GM18508 (cell line): ENCODE data around the gene RHOT1.

Experiments used
- ATAC-seq: cut with Tn5 transposase; IDR thresholded peaks from one replicate; pipeline ENCODE4 v1.9.1; 2021; ENCODE audit warnings: moderate number of reproducible peaks; ENCODE audit not compliant: insufficient read depth, unreplicated experiment

Gene RHOT1

DNA sequence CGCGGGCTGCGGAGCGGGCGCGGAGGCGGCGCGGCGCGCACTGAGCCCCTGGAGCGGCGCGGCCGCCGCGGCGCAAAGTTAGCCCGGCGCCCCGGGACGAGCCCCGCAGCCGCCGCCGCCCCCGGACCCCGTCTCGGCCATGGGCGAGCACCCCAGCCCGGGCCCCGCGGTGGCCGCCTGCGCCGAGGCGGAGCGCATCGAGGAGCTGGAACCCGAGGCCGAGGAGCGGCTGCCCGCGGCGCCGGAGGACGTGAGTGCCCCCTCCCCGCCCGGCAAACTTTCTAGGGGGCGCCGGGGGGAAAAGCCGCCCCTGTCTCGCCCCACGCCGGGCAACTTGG, 123.7 kb downstream of the RHOT1 start:
- no peak for ATAC-seq

DNA sequence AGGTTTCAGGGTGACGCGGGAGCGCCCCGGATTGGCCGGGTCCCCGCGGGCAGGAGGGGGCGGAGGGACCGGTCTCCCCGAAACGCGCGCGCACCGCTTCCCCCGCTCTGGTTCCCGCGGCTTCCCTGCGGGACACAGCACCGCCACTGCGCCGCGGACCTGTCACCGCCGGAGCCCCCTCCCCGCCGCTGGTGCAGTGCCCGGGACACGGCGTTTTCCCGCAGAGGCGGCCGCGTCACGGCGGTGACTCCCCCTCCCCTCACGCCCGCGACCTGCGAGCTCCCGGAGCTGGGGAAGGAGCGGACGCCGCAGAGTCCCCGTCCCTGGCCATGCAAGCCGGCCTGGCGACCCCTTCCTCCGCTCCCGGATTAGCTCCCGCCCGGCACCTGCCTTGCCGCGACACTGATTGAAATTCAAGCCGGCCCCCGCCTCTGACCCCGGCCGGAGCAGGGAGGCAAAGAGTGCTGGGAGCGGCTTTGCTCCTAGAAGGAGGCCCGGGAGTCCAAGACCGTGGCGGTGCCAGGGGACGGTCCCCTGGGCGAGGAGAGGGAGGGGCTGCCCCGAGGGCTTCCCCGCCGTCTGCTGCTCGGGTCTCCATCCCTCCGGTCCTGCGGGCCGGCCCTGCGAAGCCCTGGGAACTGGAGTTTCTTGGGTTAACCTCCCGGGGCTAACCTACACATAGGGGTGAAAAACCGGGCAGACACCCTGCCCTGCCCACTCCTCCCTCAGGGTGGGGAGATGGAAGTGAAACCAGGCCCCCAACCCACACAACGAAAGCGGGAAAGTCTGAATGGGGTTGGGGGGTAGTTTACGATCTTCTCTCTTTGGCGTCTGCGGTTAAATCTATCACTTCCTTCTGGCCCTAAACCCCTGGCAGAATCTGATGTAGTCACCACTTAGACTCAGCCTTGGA, 124.3 kb downstream of the RHOT1 start:
- ATAC-seq, result no peak

DNA sequence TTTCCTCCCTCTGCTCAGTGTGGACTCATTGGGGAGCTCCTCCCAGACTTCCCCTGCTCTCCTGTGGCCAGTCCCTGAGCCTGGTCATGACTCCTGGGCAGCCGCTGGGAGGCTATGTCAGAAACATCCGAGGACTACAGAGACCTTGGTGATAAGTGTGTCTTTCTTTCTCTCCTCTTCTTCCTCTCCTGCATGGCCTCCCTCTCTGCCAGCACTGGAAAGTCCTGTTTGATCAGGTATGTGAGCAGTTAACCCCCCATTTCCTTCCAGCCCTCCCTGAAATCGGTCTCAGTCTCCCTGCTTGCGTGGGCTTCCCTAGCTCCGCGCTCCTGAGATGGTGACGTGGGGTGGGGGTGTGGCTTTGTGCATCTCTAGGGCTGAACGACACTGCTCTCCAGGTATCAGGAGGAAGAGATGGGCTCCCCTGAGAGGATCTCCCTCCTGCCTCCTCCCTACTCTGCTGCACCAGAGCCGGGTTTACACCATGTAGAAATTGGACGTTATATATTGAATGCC, 125.4 kb downstream of the RHOT1 start:
- no peak for ATAC-seq

DNA sequence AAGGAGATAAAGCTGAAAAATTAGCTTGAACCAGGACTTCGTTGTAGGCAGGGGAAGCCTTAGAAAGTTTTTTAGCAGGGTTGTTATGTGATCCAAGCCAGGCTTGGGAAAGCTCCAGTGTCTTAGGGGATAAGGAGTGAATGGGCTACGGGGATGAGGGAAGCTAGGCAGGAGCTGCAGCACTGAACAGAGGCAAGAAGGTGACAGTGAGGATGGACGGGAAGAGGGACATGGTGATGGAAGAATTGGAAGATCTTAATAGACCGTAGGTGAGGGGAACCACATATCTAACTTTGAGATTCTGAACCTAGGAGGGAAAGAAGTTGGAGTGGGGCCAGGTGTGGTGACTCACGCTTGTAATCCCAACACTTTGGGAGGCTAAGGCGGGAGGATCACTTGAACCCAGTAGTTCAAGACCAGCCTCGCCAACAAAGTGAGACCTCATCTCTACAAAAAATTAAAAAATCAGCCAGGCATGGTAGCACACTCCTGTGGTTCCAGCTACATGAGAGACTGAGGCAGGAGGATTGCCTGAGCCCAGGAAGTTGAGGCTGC, 126.5 kb downstream of the RHOT1 start:
- no peak for ATAC-seq

DNA sequence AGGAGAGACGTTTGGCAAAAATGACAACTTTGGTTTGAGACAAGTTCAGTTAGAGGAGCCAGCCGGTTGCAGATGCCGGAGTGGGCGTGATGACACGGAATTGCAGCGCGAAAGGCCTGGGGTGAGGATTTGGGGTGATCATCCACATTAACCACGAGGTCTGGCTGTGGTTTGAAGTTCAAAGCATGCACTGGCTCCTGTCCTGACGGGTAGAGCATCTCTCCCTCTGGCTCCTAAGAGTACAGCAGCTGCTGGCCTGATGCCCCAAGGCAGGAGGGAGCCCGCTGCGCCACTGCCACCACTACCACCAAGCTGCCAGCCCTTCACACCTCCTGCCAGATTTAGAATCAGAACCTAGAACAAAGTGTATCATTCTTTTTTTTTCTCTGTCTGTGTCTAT, 127.1 kb downstream of the RHOT1 start:
- no peak for ATAC-seq

DNA sequence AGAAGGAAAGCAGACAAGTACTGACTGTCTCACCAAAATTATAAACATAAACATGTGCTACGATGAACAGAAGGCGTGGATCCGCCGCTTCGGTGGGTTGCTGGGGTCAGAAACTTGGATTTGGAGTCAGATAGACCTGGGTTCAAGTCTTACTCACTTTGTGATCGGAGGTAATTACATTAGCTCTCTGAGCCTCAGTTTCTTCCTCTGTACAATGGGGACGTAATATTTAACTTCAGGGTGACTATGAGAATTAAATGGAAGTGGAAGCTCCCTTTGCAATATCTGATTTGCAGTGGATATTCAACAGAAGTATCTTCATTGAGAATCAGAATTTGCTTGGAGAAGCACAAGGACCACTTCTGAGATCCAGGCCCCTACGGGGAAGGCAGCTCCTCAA, 129.5 kb downstream of the RHOT1 start:
- ATAC-seq, result no peak

DNA sequence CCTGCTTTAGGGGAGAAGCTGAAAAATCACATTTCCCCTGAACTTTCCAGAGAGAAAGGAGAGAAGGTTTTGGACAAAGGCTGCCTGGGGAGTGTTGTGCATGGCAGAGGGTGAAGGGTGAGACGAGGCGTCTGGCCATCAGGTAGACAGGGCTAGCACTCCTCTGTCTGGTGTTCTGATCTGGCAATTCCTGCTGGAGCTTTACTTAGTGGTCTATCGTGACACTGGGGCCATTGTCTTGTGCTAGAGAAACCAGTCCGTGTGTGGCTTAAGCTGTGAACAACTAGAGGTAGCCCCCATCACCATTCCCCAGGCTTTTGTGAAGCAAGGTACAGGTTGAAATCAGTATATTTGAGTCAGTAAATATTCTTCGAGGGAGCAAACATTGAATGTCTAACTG, 131.8 kb downstream of the RHOT1 start:
- ATAC-seq, result no peak

DNA sequence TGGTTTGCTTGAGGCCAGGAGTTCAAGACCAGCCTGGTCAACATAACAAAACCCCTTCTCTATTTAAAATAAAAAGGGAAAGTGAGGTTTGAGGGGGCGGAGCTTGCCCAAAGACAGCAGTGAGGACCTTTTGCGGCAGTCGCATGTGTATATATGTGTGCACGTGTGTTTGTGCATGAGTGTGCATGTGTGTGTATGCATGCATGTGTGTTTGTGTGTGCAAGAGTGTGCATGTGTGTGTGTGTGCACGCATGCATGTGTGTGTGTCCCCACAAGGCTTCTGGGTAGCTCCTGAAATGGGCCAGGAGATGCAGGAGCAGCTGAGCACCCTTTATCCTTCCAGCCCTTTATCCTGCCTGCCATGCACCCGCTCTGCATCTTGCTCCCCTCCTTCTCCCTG, 132.3 kb downstream of the RHOT1 start:
- ATAC-seq, result no peak
